Keratinocyte (primary cell): ENCODE results near the gene TRAPPC1.

Experiments used
- EZH2 ChIP-seq: IDR thresholded peaks from one replicate; pipeline ENCODE4 v1.6.1; 2012; ENCODE audit warnings: inconsistent platforms, mild to moderate bottlenecking, low read length, moderate library complexity
- TF ChIP-seq, protein P1 (sequence below), 3 experiments: IDR thresholded peaks in 1 of 3; conservative IDR thresholded peaks in 1 of 3; optimal IDR thresholded peaks in 1 of 3; 2 replicates in 2 of 3; 3 replicates in 1 of 3; pipeline versions ENCODE3 to v1.5.1; 2011; ENCODE audit warnings: low read length in 3 of 3, mild to moderate bottlenecking in 3 of 3, moderate library complexity in 2 of 3, control low read depth in 1 of 3, inconsistent platforms in 1 of 3; ENCODE audit not compliant: insufficient read depth in 2 of 3; ENCODE audit errors: extremely low read depth in 1 of 3

DNA sequence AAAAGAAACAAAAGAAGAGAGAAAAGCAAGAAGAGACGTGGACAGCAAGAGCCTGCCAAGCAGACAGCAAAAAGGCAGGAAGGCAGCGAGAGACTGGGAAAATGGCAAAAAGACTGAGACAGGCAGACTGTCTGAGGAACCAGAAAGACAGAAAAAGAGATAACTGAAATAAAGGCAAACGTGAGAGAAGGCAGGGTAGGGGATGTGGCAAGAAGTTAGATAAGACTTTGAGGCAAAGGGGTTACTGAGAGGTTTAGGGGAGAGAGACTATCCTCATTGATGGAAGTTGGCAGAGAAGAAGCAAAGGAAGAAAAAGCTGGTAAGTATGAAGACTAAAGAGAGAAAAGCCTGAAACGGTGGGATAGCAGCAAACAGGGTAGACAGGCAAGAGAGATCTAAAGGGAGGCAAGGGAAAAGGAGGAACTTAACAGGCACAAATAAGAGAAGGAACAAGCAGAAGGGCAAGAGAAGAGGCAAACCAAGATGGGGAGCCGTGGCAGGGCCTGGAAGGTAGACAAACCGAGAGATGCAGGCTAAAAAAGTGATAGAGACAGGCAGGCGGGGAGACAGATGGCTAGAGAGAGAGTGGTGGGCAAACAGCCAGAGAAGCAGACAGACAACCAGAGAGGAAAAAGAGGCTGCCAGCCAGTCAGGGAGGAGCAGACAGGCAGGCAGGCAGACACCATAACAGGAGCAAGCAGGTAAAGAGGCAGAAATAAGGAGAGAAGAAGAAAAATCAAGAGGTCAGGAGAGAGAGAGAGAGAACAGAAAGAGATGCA lies 50.3 kb downstream of the TRAPPC1 start:
- TF ChIP-seq, protein P1, sequence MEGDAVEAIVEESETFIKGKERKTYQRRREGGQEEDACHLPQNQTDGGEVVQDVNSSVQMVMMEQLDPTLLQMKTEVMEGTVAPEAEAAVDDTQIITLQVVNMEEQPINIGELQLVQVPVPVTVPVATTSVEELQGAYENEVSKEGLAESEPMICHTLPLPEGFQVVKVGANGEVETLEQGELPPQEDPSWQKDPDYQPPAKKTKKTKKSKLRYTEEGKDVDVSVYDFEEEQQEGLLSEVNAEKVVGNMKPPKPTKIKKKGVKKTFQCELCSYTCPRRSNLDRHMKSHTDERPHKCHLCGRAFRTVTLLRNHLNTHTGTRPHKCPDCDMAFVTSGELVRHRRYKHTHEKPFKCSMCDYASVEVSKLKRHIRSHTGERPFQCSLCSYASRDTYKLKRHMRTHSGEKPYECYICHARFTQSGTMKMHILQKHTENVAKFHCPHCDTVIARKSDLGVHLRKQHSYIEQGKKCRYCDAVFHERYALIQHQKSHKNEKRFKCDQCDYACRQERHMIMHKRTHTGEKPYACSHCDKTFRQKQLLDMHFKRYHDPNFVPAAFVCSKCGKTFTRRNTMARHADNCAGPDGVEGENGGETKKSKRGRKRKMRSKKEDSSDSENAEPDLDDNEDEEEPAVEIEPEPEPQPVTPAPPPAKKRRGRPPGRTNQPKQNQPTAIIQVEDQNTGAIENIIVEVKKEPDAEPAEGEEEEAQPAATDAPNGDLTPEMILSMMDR (optimal IDR thresholded peaks at IDR 0.05 in 1 of 3, IDR thresholded peaks at IDR 0.05 in 1 of 3, conservative IDR thresholded peaks at IDR 0.05 in 1 of 3; ENCODE audit: extremely low read depth in 1 of 3, insufficient read depth in 2 of 3, low read length in 3 of 3): no peak
- TF ChIP-seq EZH2: no peak
